SH-SY5Y (cell line): Measurements from ENCODE around the gene KRT77.

Source experiments
- GATA2 ChIP-seq: IDR thresholded peaks from 2 replicates; pipeline ENCODE4 v1.6.1; 2011; ENCODE audit warnings: mild to moderate bottlenecking, low read depth, low read length
- GATA3 ChIP-seq: IDR thresholded peaks from 2 replicates; pipeline ENCODE4 v1.6.1; 2011; ENCODE audit warnings: low read depth, mild to moderate bottlenecking, low read length, moderate library complexity

DNA sequence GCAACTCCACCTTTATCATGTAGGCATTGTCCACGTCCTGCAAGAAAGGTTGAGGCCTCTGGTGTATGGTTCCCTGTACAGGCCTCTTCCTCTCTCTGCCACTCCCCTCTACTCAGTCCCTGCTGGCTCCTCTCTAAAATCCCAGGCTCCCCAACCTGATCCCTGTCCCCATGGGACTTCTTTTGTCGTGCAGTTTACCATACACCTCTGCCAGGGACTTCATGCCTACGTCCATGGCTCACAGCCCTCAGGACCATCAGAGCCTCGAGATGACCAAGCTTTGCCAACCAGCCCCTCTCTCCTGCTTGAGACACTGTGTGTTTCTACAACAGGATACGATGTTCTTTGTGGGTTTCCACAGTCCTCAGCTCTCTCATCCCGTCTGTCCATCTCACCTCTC is 54.3 kb downstream of the KRT77 start:
- TF ChIP-seq GATA2 (no peak), GATA3 (no peak)
